Measurements from ENCODE around the gene HNRNPAB. TPM values are rescaled to one million over a fixed set of nuclear protein-coding genes. Genes with fewer than 3 reads are reported as not detected.
A peak's percentile ranks its signal among the peaks of the same experiment; 100 is the strongest.

Gene HNRNPAB
- total RNA-seq, 1 donor from 2014 or later, result 162 TPM

- Mint-ChIP-seq H3K36me3 (ENCODE audit: low read depth, unreplicated experiment) (peaks cover 5% of the 10 kb centered on the region), H3K27me3 (ENCODE audit: unreplicated experiment) (peaks cover 11% of the 10 kb centered on the region), H3K9me3 (ENCODE audit: unreplicated experiment) (no peaks in the 10 kb centered on the region), H3K4me3 (ENCODE audit: unreplicated experiment) (no peak overlapping the region), H3K4me1 (ENCODE audit: unreplicated experiment) (no peaks in the 10 kb centered on the region), H3K27ac (ENCODE audit: unreplicated experiment) (no peak overlapping the region)
- no peak for TF ChIP-seq CTCF (IDR thresholded peaks at IDR 0.05; ENCODE audit: unreplicated experiment)
- DNase-seq (ENCODE audit: low spot score), result no peak
Observed at GRCh38 chr5:178247481-178248456, 43.4 kb downstream of the HNRNPAB start.

GRCh38 chr5:178248750-178249149 lies 44.4 kb downstream of the HNRNPAB start:
- no peak for TF ChIP-seq CTCF (IDR thresholded peaks at IDR 0.05; ENCODE audit: unreplicated experiment)
- DNase-seq (ENCODE audit: low spot score), result no peak
- H3K36me3 Mint-ChIP-seq (ENCODE audit: low read depth, unreplicated experiment), result peaks cover 5% of the 10 kb centered on the region
- H3K27ac Mint-ChIP-seq (ENCODE audit: unreplicated experiment), result no peak overlapping the region
- H3K27me3 Mint-ChIP-seq (ENCODE audit: unreplicated experiment), result peaks cover 10% of the 10 kb centered on the region
- H3K4me3 Mint-ChIP-seq (ENCODE audit: unreplicated experiment), result no peak overlapping the region
- no peaks in the 10 kb centered on the region for H3K4me1 Mint-ChIP-seq (ENCODE audit: unreplicated experiment)
- H3K9me3 Mint-ChIP-seq (ENCODE audit: unreplicated experiment), result no peaks in the 10 kb centered on the region

GRCh38 chr5:178249191-178249989 lies 45.1 kb downstream of the HNRNPAB start:
- Mint-ChIP-seq H3K4me3 (ENCODE audit: unreplicated experiment) (peak overlapping the region; percentile 37), H3K27ac (ENCODE audit: unreplicated experiment) (no peak overlapping the region), H3K4me1 (ENCODE audit: unreplicated experiment) (no peaks in the 10 kb centered on the region), H3K9me3 (ENCODE audit: unreplicated experiment) (no peaks in the 10 kb centered on the region), H3K36me3 (ENCODE audit: low read depth, unreplicated experiment) (peaks cover 5% of the 10 kb centered on the region), H3K27me3 (ENCODE audit: unreplicated experiment) (peaks cover 10% of the 10 kb centered on the region)
- no peak for DNase-seq (ENCODE audit: low spot score)
- no peak for TF ChIP-seq CTCF (IDR thresholded peaks at IDR 0.05; ENCODE audit: unreplicated experiment)

GRCh38 chr5:178250263-178250662 lies 45.9 kb downstream of the HNRNPAB start:
- Mint-ChIP-seq H3K36me3 (ENCODE audit: low read depth, unreplicated experiment) (peaks cover 5% of the 10 kb centered on the region), H3K9me3 (ENCODE audit: unreplicated experiment) (no peaks in the 10 kb centered on the region), H3K27ac (ENCODE audit: unreplicated experiment) (no peak overlapping the region), H3K27me3 (ENCODE audit: unreplicated experiment) (peaks cover 13% of the 10 kb centered on the region), H3K4me3 (ENCODE audit: unreplicated experiment) (no peak overlapping the region), H3K4me1 (ENCODE audit: unreplicated experiment) (no peaks in the 10 kb centered on the region)
- TF ChIP-seq CTCF (IDR thresholded peaks at IDR 0.05; ENCODE audit: unreplicated experiment), result no peak
- no peak for DNase-seq (ENCODE audit: low spot score)
